HEK293T (cell line): ENCODE data around the gene SH3RF3.

ENCODE experiments used
- BHLHE40 ChIP-seq: fragments of 450-650 bp; IDR thresholded peaks from 2 replicates; pipeline ENCODE4 v1.6.1; 2016; ENCODE audit warnings: mild to moderate bottlenecking, moderate library complexity, borderline replicate concordance
- ELF4 ChIP-seq: fragments of 450-650 bp; IDR thresholded peaks from 2 replicates; pipeline ENCODE4 v1.6.1; 2017; ENCODE audit warnings: antibody characterized with exemption
- FOXK2 ChIP-seq: fragments of 450-650 bp; IDR thresholded peaks from 2 replicates; pipeline ENCODE4 v1.6.1; 2016; ENCODE audit warnings: mild to moderate bottlenecking
- FOXM1 ChIP-seq: fragments of 450-650 bp; IDR thresholded peaks from 2 replicates; pipeline ENCODE4 v1.6.1; 2017; ENCODE audit warnings: mild to moderate bottlenecking, borderline replicate concordance
- L3MBTL2 ChIP-seq: fragments of 450-650 bp; conservative IDR thresholded peaks from 2 replicates; pipeline ENCODE4 v1.6.1; 2016; ENCODE audit warnings: mild to moderate bottlenecking
- PKNOX1 ChIP-seq: fragments of 450-650 bp; IDR thresholded peaks from 2 replicates; pipeline ENCODE4 v1.6.1; 2016
- SUZ12 ChIP-seq: fragments of 450-650 bp; IDR thresholded peaks from 2 replicates; pipeline ENCODE4 v1.6.1; 2016; ENCODE audit warnings: mild to moderate bottlenecking
- TARDBP ChIP-seq: fragments of 450-650 bp; IDR thresholded peaks from 2 replicates; pipeline ENCODE4 v1.6.1; 2016

DNA sequence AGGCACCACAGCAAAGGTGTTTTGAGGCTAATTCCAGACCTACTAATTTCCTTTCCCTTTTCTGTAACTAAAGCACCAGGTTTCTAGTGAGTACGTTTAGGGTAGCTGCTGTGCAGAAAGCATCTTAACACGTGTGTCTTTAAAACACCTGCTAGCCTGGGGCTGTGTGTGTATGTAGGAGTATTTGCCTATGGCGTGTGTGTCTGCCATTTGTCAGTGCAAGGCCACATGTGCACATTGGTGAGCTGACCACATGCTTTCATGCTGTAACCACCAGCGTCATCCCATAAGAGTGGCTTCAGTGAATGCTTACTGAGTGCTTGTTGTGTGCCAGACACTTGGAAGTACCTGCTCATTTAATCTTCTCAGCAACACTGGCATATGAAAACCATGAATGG lies 243.2 kb downstream of the SH3RF3 start:
- TF ChIP-seq BHLHE40, result no peak
- no peak for TF ChIP-seq ELF4
- TF ChIP-seq SUZ12, result no peak
- TF ChIP-seq FOXM1, result no peak
- TF ChIP-seq PKNOX1, result no peak
- TF ChIP-seq TARDBP, result no peak
- no peak for TF ChIP-seq FOXK2
- TF ChIP-seq L3MBTL2, result no peak
